ENCODE results near the gene TIPRL.

GRCh38 chr1:168246506-168246905 is 67.7 kb downstream of the TIPRL start:
- TF ChIP-seq CTCF (IDR thresholded peaks at IDR 0.05) (no peak), POLR2A (IDR thresholded peaks at IDR 0.05) (no peak)

All from thyroid gland (tissue), 4 donors.